AG04450 (cell line): Measurements from ENCODE around the gene PTMA. TPM values are rescaled to one million over a fixed set of nuclear protein-coding genes. Genes with fewer than 3 reads are reported as not detected.

Experiments
- CTCF ChIA-PET: fragments of 300-600, 350-600 bp; formaldehyde crosslinking; extraction: SDS; loops from one replicate; lab custom pipeline; 2022; ENCODE audit warnings: antibody characterized with exemption, inconsistent platforms; lab: Charles Lee
- POLR2A ChIA-PET: fragments of 350-600 bp; formaldehyde crosslinking; extraction: SDS; loops from one replicate; lab custom pipeline; 2021; ENCODE audit warnings: antibody characterized with exemption, inconsistent platforms; lab: Yijun Ruan, JAX
- DNase-seq: peaks from one replicate; pipeline ENCODE4 v3.0.0-alpha.2; 2011; ENCODE audit warnings: low read depth, low spot score
- H3K27ac ChIP-seq: one replicate; pipeline ENCODE4 v1.5.1; 2012; ENCODE audit warnings: low read depth, low read length, control low read depth
- H3K27me3 ChIP-seq: one replicate; pipeline ENCODE4 v1.6.0; 2012; ENCODE audit warnings: low read length; ENCODE audit not compliant: control insufficient read depth, insufficient read depth
- H3K4me3 ChIP-seq: 2 replicates; pipeline ENCODE4 v1.5.1; 2011; ENCODE audit warnings: mild to moderate bottlenecking, low read depth, low read length, control low read depth
- H3K9me3 ChIP-seq: 2 replicates; pipeline ENCODE4 v1.5.1; 2012; ENCODE audit warnings: low read length; ENCODE audit not compliant: control insufficient read depth, insufficient read depth
- polyA plus RNA-seq: library from polyadenylated mRNA; depleted of rRNA; stranded (reverse); fragments of >200 nt; gene quantifications from 2 replicates; pipeline ENCODE4 v1.2.3, GENCODE V29; 2011
- TF ChIP-seq, protein P1 (sequence below): IDR thresholded peaks from 2 replicates; pipeline ENCODE4 v1.5.1; 2011; ENCODE audit warnings: low read depth, low read length, control low read depth, inconsistent platforms

PTMA gene
- polyA plus RNA-seq, 1 experiment: 681 TPM

DNA sequence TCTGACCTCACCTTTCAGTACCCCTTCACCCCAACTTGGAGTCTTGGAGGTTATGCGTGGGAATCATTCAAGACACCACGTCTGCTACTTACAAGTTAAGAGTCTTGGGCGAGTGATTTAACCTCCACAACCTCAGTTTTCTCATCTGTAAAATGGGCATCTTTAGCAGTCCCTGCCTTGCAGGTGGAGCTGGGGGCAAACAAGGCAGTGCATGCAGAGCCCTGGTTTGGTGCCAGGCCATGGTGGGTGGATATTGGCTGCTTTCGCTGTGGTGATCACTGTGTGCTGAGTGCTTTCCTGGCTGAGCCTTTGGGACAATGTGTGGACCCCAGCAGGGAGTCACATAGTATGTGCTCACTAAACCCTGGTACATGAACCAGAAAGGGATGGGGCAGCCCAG is 20.4 kb upstream of the PTMA start:
- Histone ChIP-seq H3K27me3 (no peaks in the 10 kb centered on the region), H3K4me3 (no peak overlapping the region), H3K9me3 (no peaks in the 10 kb centered on the region), H3K27ac (no peak overlapping the region)
- ChIA-PET CTCF (interaction anchor here (0.8 to 2.4 kb wide), 6 partner anchors 11 to 27 kb away, joined by 3 to 14 read pairs (median 4); partner anchors contain the start of gene PTMA), POLR2A (no interaction called here)
- TF ChIP-seq, protein P1, sequence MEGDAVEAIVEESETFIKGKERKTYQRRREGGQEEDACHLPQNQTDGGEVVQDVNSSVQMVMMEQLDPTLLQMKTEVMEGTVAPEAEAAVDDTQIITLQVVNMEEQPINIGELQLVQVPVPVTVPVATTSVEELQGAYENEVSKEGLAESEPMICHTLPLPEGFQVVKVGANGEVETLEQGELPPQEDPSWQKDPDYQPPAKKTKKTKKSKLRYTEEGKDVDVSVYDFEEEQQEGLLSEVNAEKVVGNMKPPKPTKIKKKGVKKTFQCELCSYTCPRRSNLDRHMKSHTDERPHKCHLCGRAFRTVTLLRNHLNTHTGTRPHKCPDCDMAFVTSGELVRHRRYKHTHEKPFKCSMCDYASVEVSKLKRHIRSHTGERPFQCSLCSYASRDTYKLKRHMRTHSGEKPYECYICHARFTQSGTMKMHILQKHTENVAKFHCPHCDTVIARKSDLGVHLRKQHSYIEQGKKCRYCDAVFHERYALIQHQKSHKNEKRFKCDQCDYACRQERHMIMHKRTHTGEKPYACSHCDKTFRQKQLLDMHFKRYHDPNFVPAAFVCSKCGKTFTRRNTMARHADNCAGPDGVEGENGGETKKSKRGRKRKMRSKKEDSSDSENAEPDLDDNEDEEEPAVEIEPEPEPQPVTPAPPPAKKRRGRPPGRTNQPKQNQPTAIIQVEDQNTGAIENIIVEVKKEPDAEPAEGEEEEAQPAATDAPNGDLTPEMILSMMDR: no peak
- DNase-seq: no peak

DNA sequence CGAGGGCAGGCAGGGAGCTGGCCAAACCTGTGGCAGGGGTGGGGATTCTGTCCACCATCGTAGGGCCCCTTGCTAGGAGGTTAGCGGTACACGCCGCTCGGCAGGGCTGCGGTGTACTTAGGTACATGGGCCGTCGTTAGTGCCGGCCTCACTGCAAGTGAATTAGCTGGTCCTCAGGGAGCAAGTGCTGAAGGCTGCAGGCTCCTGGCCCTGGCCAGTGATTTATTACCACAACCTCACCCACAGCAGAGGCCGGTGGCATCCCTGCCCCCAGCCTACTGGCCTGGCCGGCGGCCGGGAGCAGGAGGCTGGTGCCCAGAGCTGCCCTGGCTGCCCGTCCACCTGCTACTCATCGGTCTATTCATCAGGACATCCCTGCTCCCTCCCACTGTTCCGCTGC is 19.6 kb upstream of the PTMA start:
- no peak for DNase-seq
- ChIA-PET CTCF (interaction anchor here (2.0 kb wide), 1 partner anchor 11 kb away, joined by 14 read pairs; no protein-coding TSS in a partner anchor), POLR2A (interaction anchor here (1.2 kb wide), 1 partner anchor 75 kb away, joined by 3 read pairs; no protein-coding TSS in a partner anchor)

DNA sequence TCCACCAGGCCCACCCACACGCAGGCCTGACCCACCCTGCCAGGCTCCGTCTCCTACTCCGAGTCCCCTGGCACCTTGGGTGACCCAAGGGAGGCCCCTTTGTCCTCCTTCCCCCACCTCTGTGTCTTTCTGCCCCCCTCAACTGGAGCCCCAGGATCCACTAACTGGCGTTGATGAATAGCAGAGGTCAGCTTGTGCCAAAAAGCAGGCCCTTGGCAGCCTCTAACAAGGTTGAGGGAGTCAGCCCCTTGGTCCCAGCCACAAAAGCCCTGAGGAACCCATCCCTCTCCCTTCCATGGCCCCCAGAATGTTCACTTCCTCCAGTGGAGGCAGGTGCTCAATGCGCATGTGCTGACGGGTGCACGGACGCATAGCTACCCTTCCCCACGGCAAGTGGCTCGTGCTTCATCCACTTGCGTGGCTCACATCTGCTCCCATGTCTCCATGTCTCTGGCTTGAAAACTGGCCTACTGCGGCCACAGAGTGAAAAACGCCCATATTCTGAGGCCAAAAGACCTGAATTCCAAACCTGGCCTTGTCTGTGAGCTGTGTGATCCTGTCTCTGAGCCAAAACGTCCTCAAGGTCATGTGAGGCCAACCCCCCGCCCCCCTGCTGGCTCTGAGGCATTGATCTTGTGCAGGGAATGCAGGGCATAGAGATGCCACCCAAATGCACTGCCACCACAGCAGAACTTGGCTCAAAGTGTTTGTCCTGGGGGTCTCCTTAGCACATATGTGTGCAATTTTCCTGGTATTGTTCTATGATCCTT is 19.0 kb upstream of the PTMA start:
- TF ChIP-seq, protein P1: no peak
- Histone ChIP-seq H3K27me3 (no peaks in the 10 kb centered on the region), H3K9me3 (no peaks in the 10 kb centered on the region), H3K27ac (no peak overlapping the region), H3K4me3 (no peak overlapping the region)
- ChIA-PET POLR2A (interaction anchor here (0.7 to 1.7 kb wide), 3 partner anchors 25 to 922 kb away, joined by 3 to 4 read pairs (median 3); no protein-coding TSS in a partner anchor), CTCF (interaction anchor here (0.9 to 3.1 kb wide), 5 partner anchors 12 to 27 kb away, joined by 3 to 15 read pairs (median 10); no protein-coding TSS in a partner anchor)
- no peak for DNase-seq

More for the DNA sequence above, 19.6 kb upstream of the PTMA start:
- H3K27ac ChIP-seq: no peak overlapping the region
- no peaks in the 10 kb centered on the region for H3K9me3 ChIP-seq
- TF ChIP-seq, protein P1: no peak
- no peak overlapping the region for H3K4me3 ChIP-seq
- H3K27me3 ChIP-seq: no peaks in the 10 kb centered on the region

DNA sequence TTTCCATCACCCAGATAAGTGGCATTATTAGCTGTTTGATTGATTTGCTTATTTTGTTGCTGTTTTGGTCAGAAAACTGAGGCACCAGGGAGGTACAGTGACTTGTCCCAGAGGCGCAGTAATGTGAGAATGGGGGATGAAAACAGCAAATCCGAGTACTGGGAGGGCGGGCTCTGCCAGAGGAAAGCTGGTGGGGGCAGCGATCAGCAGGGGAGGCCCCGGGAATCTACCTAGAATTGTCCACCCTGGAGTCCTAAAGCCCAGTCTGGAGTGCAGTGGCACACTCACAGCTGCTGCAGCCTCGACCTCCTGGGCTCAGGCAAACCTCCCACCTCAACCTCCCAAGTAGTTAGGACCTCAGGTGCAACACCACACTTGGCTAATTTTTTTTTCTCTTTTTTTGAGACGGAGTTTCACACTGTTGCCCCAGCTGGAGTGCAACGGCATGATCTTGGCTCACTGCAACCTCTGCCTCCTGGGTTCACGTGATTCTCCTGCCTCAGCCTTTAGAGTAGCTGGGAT is 17.0 kb upstream of the PTMA start:
- no peak overlapping the region for H3K4me3 ChIP-seq
- CTCF ChIA-PET: interaction anchor here (0.8 to 3.1 kb wide), 4 partner anchors 13 to 23 kb away, joined by 3 to 15 read pairs (median 7); no protein-coding TSS in a partner anchor
- H3K9me3 ChIP-seq: no peaks in the 10 kb centered on the region
- no peak for DNase-seq
- no peaks in the 10 kb centered on the region for H3K27me3 ChIP-seq
- TF ChIP-seq, protein P1: no peak
- POLR2A ChIA-PET: interaction anchor here (1.7 kb wide), 2 partner anchors 23 to 227 kb away, joined by 4 read pairs; partner anchors contain the start of gene NCL
- H3K27ac ChIP-seq: no peak overlapping the region
